Measurements from ENCODE around the gene TSHZ1. TPM values are rescaled to one million over a fixed set of nuclear protein-coding genes. Genes with fewer than 3 reads are reported as not detected.

Gene TSHZ1
- total RNA-seq, 1 experiment from 2014 or later, result 9.7 TPM

DNA sequence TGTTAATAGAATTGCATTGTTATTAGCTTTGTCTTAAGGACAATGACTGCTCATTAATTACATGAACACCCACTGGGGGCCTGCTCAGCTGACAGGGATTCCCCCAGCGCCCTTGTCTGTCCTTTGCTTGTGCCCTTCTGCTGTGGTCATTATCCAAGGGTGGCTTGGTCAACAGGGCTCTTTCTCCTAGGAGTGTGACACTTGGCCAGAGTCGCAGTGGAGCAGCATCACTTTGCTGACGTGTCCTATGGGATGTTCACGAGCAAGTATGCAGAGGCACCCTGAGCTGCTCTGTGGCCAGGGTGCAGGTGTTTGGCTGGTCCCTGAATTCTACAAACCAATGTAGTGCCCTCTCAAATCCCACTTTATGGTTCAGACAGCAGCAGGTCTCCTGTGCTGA lies 47.6 kb upstream of the TSHZ1 start:
- Mint-ChIP-seq H3K9me3 (ENCODE audit: unreplicated experiment) (no peaks in the 10 kb centered on the region), H3K27me3 (ENCODE audit: insufficient read depth, unreplicated experiment) (peaks cover 21% of the 10 kb centered on the region), H3K4me3 (ENCODE audit: unreplicated experiment) (no peak overlapping the region), H3K27ac (ENCODE audit: low read depth, unreplicated experiment) (no peak overlapping the region), H3K36me3 (ENCODE audit: insufficient read depth, unreplicated experiment) (no peaks in the 10 kb centered on the region), H3K4me1 (ENCODE audit: insufficient read depth, unreplicated experiment) (no peaks in the 10 kb centered on the region)
- no TSS peak for BruUV-seq (replicated peaks)
- TF ChIP-seq, protein P1, sequence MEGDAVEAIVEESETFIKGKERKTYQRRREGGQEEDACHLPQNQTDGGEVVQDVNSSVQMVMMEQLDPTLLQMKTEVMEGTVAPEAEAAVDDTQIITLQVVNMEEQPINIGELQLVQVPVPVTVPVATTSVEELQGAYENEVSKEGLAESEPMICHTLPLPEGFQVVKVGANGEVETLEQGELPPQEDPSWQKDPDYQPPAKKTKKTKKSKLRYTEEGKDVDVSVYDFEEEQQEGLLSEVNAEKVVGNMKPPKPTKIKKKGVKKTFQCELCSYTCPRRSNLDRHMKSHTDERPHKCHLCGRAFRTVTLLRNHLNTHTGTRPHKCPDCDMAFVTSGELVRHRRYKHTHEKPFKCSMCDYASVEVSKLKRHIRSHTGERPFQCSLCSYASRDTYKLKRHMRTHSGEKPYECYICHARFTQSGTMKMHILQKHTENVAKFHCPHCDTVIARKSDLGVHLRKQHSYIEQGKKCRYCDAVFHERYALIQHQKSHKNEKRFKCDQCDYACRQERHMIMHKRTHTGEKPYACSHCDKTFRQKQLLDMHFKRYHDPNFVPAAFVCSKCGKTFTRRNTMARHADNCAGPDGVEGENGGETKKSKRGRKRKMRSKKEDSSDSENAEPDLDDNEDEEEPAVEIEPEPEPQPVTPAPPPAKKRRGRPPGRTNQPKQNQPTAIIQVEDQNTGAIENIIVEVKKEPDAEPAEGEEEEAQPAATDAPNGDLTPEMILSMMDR (IDR thresholded peaks at IDR 0.05; ENCODE audit: unreplicated experiment), result no peak
- ChIA-PET POLR2A (interaction anchor here (0.7 kb wide), 1 partner anchor 46 kb away, joined by 3 read pairs; no protein-coding TSS in a partner anchor), CTCF (interaction anchor here (1.2 kb wide), 1 partner anchor 267 kb away, joined by 3 read pairs; no protein-coding TSS in a partner anchor)
- no peak for DNase-seq (ENCODE audit: unreplicated experiment)
- intact Hi-C loops (cut with micrococcal nuclease), result loop anchor here (2.0 kb wide), 1 partner anchor 510 kb away; no protein-coding TSS in a partner anchor

DNA sequence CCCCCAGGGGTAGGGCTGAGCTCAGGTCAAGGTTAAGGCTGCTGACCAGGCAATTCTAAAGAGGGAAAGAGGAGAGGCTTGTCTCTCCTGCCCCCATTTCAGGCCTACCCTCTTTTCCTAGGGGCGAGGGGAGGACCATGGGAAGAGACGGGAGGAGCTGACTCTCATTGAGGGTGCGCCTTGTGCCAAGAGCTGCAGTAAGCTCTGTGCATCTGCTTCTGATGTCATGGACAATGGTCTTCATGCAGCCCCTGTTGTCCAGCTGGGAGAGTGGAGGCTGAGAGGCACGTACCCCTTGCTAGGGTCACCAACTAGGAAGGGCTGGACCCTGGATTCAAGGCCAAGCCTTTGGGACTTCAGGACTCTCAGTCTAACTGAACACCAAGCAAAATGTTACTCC lies 46.9 kb upstream of the TSHZ1 start:
- Mint-ChIP-seq H3K4me1 (ENCODE audit: insufficient read depth, unreplicated experiment) (no peaks in the 10 kb centered on the region), H3K36me3 (ENCODE audit: insufficient read depth, unreplicated experiment) (no peaks in the 10 kb centered on the region), H3K4me3 (ENCODE audit: unreplicated experiment) (no peak overlapping the region), H3K27ac (ENCODE audit: low read depth, unreplicated experiment) (no peak overlapping the region), H3K27me3 (ENCODE audit: insufficient read depth, unreplicated experiment) (peaks cover 20% of the 10 kb centered on the region), H3K9me3 (ENCODE audit: unreplicated experiment) (no peaks in the 10 kb centered on the region)
- ChIA-PET POLR2A (no interaction called here), CTCF (no interaction called here)
- DNase-seq (ENCODE audit: unreplicated experiment), result no peak
- BruUV-seq (replicated peaks), result no TSS peak
- TF ChIP-seq, protein P1 (IDR thresholded peaks at IDR 0.05; ENCODE audit: unreplicated experiment), result no peak
- intact Hi-C loops (cut with micrococcal nuclease), result loop anchor here (2.0 kb wide), 1 partner anchor 511 kb away; no protein-coding TSS in a partner anchor

DNA sequence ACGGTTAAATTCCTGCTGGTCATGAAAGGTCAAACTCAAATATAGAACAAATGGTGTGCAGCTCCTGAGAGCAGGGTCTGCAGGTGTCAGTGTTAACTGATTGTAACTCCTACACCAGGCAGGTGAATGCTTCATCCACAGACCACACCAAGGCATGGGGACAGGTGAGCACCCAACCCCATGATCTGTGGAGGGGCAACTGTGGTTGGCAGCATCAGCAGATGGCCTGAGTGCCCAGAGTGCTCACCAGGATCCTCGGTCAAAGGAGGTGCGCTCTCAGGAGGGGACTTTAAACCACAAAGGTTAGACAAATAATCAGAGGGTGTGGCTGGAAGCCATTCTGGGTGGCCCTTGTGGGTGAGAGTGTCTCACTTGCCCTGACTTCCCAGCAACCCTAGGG lies 46.1 kb upstream of the TSHZ1 start:
- Mint-ChIP-seq H3K36me3 (ENCODE audit: insufficient read depth, unreplicated experiment) (no peaks in the 10 kb centered on the region), H3K27me3 (ENCODE audit: insufficient read depth, unreplicated experiment) (peaks cover 13% of the 10 kb centered on the region), H3K27ac (ENCODE audit: low read depth, unreplicated experiment) (no peak overlapping the region), H3K4me3 (ENCODE audit: unreplicated experiment) (no peak overlapping the region), H3K4me1 (ENCODE audit: insufficient read depth, unreplicated experiment) (no peaks in the 10 kb centered on the region), H3K9me3 (ENCODE audit: unreplicated experiment) (no peaks in the 10 kb centered on the region)
- CTCF ChIA-PET, result interaction anchor here (1.2 kb wide), 1 partner anchor 268 kb away, joined by 3 read pairs; no protein-coding TSS in a partner anchor
- intact Hi-C loops (cut with micrococcal nuclease), result no loop called here
- no TSS peak for BruUV-seq (replicated peaks)
- no peak for DNase-seq (ENCODE audit: unreplicated experiment)
- POLR2A ChIA-PET, result no interaction called here
- TF ChIP-seq, protein P1 (IDR thresholded peaks at IDR 0.05; ENCODE audit: unreplicated experiment), result no peak

DNA sequence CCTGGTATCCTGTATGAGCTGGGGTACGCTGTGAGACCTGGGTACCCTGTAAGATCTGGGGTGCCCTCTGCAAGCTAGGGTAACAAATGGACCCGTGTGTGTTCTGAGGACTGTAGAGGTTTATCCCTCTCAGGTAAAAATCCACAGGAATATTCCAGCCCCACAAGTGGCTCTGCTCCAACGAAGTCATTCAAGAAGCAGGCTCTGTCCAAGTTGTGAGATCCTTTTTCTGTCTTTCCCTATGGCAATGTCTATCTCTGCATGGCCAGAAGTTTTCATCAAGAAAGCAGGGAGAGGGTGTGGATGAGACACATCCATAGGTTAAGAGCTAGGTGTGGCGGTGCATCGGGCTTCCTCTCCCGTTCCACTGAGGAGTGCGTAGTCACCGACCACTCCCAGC lies 44.7 kb upstream of the TSHZ1 start:
- TF ChIP-seq, protein P1 (IDR thresholded peaks at IDR 0.05; ENCODE audit: unreplicated experiment), result no peak
- ChIA-PET POLR2A (no interaction called here), CTCF (interaction anchor here (0.6 kb wide), 1 partner anchor 122 kb away, joined by 3 read pairs; no protein-coding TSS in a partner anchor)
- H3K27ac Mint-ChIP-seq (ENCODE audit: low read depth, unreplicated experiment), result no peak overlapping the region
- DNase-seq (ENCODE audit: unreplicated experiment), result no peak
- no peak overlapping the region for H3K4me3 Mint-ChIP-seq (ENCODE audit: unreplicated experiment)
- H3K9me3 Mint-ChIP-seq (ENCODE audit: unreplicated experiment), result no peaks in the 10 kb centered on the region
- no peaks in the 10 kb centered on the region for H3K36me3 Mint-ChIP-seq (ENCODE audit: insufficient read depth, unreplicated experiment)
- no peaks in the 10 kb centered on the region for H3K4me1 Mint-ChIP-seq (ENCODE audit: insufficient read depth, unreplicated experiment)
- H3K27me3 Mint-ChIP-seq (ENCODE audit: insufficient read depth, unreplicated experiment), result no peaks in the 10 kb centered on the region
- no TSS peak for BruUV-seq (replicated peaks)
- intact Hi-C loops (cut with micrococcal nuclease), result no loop called here
